Thyroid gland (tissue), 4 donors: ENCODE results near the gene FNDC10.
"Not testable (repeated sequence)": the region's sequence is repeated elsewhere in the genome, so short reads cannot be mapped to it uniquely, and the experiment has no call there.

Experiments used
- CTCF ChIP-seq, 6 experiments: fragments of 200-600 bp in 3 of 6; fragments of 450-650 bp in 3 of 6; sonication (generic) in 3 of 6; IDR thresholded peaks; one replicate each; pipeline ENCODE4 v1.5.1; 2016 to 2019; ENCODE audit warnings: antibody characterized with exemption in 6 of 6, mild to moderate bottlenecking in 2 of 6, inconsistent platforms in 1 of 6, moderate library complexity in 1 of 6
- POLR2A ChIP-seq, 2 donors: fragments of 450-650 bp; IDR thresholded peaks; one replicate each; pipeline ENCODE4 v1.6.1; 2017; ENCODE audit warnings: antibody characterized with exemption in 2 of 2, mild to moderate bottlenecking in 2 of 2, moderate library complexity in 1 of 2

DNA sequence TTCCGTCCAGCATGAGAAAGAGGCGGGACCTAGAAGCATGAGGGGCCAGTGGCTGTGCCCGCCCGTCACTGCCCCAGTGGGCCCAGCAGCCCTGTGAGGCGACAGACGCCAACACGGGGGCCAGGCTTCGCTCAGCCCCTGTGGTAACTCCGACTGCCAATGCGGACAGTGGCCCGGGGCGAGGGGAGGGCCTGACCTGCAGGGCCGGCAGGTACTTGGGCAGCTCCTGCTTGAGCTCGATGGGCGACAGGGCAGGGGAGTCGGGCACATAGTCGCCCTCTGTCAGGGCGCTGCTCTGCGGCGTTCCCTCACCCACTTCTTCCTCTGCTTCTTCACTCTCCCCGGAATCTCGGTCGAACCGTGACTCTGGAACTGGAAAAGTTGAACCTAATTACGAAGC, 40.1 kb upstream of the FNDC10 start:
- not testable (repeated sequence) for TF ChIP-seq POLR2A, CTCF (IDR thresholded peaks at IDR 0.05)
